ENCODE measurements around the gene PLD4.
A peak's percentile ranks its signal among the peaks of the same experiment; 100 is the strongest.

The PLD4 gene

GRCh38 chr14:104928391-104929133 lies 3.9 kb downstream of the PLD4 start:
- no peak for DNase-seq (ENCODE audit: low spot score)

GRCh38 chr14:104929268-104930230 lies 4.9 kb downstream of the PLD4 start:
- no peak for DNase-seq (ENCODE audit: low spot score)

GRCh38 chr14:104930526-104931303 lies 6.0 kb downstream of the PLD4 start:
- DNase-seq (ENCODE audit: low spot score): no peak

GRCh38 chr14:104931304-104931770 lies 6.7 kb downstream of the PLD4 start:
- DNase-seq (ENCODE audit: low spot score): no peak

- no peak for DNase-seq (ENCODE audit: low spot score)
Observed at GRCh38 chr14:104931771-104932675, 7.3 kb downstream of the PLD4 start.

GRCh38 chr14:104932676-104933631 lies 8.3 kb downstream of the PLD4 start:
- DNase-seq (ENCODE audit: low spot score): peak; percentile 57

GRCh38 chr14:104933746-104934733 lies 9.4 kb downstream of the PLD4 start:
- no peak for DNase-seq (ENCODE audit: low spot score)

GRCh38 chr14:104935026-104935650 lies 10.5 kb downstream of the PLD4 start:
- DNase-seq (ENCODE audit: low spot score): no peak

- no peak for DNase-seq (ENCODE audit: low spot score)
Observed at GRCh38 chr14:104935955-104936354, 11.3 kb downstream of the PLD4 start.

GRCh38 chr14:104936361-104937155 lies 11.9 kb downstream of the PLD4 start:
- no peak for DNase-seq (ENCODE audit: low spot score)

GRCh38 chr14:104937161-104937560 lies 12.5 kb downstream of the PLD4 start:
- DNase-seq (ENCODE audit: low spot score): no peak

GRCh38 chr14:104937694-104938365 lies 13.2 kb downstream of the PLD4 start:
- no peak for DNase-seq (ENCODE audit: low spot score)

- DNase-seq (ENCODE audit: low spot score): no peak
Observed at GRCh38 chr14:104938436-104938835, 13.8 kb downstream of the PLD4 start.

GRCh38 chr14:104938960-104939359 lies 14.3 kb downstream of the PLD4 start:
- no peak for DNase-seq (ENCODE audit: low spot score)

GRCh38 chr14:104939666-104940410 lies 15.2 kb downstream of the PLD4 start:
- no peak for DNase-seq (ENCODE audit: low spot score)

Measured in SK-N-DZ (cell line).